ENCODE results near the gene TMBIM6.

GRCh38 chr12:49795654-49796105, 54.3 kb downstream of the TMBIM6 start:
- TF ChIP-seq CTCF (IDR thresholded peaks at IDR 0.05): no peak
- TF ChIP-seq FOXM1 (IDR thresholded peaks at IDR 0.05; ENCODE audit: low read depth): no peak
- no peak for TF ChIP-seq TAF1 (IDR thresholded peaks at IDR 0.05; ENCODE audit: borderline replicate concordance, low read depth, low read length)
- no peak for TF ChIP-seq EZH2phosphoT487 (IDR thresholded peaks at IDR 0.05; ENCODE audit: borderline replicate concordance, low read depth)
- TF ChIP-seq GABPA (IDR thresholded peaks at IDR 0.05; ENCODE audit: low read depth): no peak
- TF ChIP-seq MAX (IDR thresholded peaks at IDR 0.05; ENCODE audit: low read depth): no peak
- TF ChIP-seq JUND (IDR thresholded peaks at IDR 0.05): no peak
- TF ChIP-seq GATA2 (CRISPR knock-in tag; IDR thresholded peaks at IDR 0.05): no peak
- TF ChIP-seq ELF1 (IDR thresholded peaks at IDR 0.05): no peak
- TF ChIP-seq YY1 (IDR thresholded peaks at IDR 0.05; ENCODE audit: low read depth): no peak
- no peak for TF ChIP-seq POLR2AphosphoS5 (IDR thresholded peaks at IDR 0.05; ENCODE audit: low read depth, low read length)
- TF ChIP-seq MXI1 (IDR thresholded peaks at IDR 0.05; ENCODE audit: low read depth, low read length): no peak
- TF ChIP-seq RXRA (IDR thresholded peaks at IDR 0.05; ENCODE audit: borderline replicate concordance, low read depth): no peak

Measured in SK-N-SH (cell line).